Esophagus squamous epithelium (tissue), 5 donors: Measurements from ENCODE around the gene RYR3. TPM values are rescaled to one million over a fixed set of nuclear protein-coding genes. Genes with fewer than 3 reads are reported as not detected.
"Not testable (repeated sequence)": the region's sequence is repeated elsewhere in the genome, so short reads cannot be mapped to it uniquely, and the experiment has no call there.

Experiments used
- DNase-seq: peaks from one replicate; lab custom pipeline; 2025; lab: John Stamatoyannopoulos, UW
- H3K27ac ChIP-seq, 4 donors: fragments of 200-600 bp; sonication (generic); one replicate each; pipeline ENCODE4 v1.5.1; 2016 to 2019; ENCODE audit warnings: mild to moderate bottlenecking in 1 of 4
- H3K27me3 ChIP-seq, 4 donors: fragments of 200-600 bp; sonication (generic); 1 replicate in 3 of 4; 2 replicates in 1 of 4; pipeline versions ENCODE4 v1.5.1 to v1.6.0; 2017 to 2021; ENCODE audit warnings: antibody characterized with exemption in 1 of 4
- H3K36me3 ChIP-seq, 3 donors: fragments of 200-600 bp; sonication (generic); one replicate each; pipeline ENCODE4 v1.5.1; 2016 to 2019
- H3K4me1 ChIP-seq, 3 donors: fragments of 200-600 bp; sonication (generic); one replicate each; pipeline ENCODE4 v1.5.1; 2017 to 2019
- H3K4me3 ChIP-seq, 4 donors: fragments of 200-600 bp; sonication (generic); 1 replicate in 3 of 4; 2 replicates in 1 of 4; pipeline ENCODE4 v1.5.1; 2016 to 2019; ENCODE audit warnings: mild to moderate bottlenecking in 2 of 4, moderate library complexity in 1 of 4
- H3K9me3 ChIP-seq, 3 donors: fragments of 200-600 bp; sonication (generic); one replicate each; pipeline ENCODE4 v1.5.1; 2016 to 2019
- POLR2A ChIP-seq, 4 donors: fragments of 450-650 bp; IDR thresholded peaks; one replicate each; pipeline ENCODE4 v1.6.1; 2017; ENCODE audit warnings: antibody characterized with exemption in 4 of 4, mild to moderate bottlenecking in 4 of 4, moderate library complexity in 3 of 4
- WGBS, 2 donors: methylation state at CpG; one replicate each; pipeline ENCODE4 v1.1.5; 2018; 5-methylcytosine and 5-hydroxymethylcytosine counted together
- intact Hi-C: fragments of 100-400 bp; cut with DNase I; formaldehyde crosslinking; loops from one replicate; pipeline ENCODE4 v1.15.0; 2022
- total RNA-seq, 4 donors: library from RNA; depleted of rRNA; stranded (reverse); fragments of >200 nt; gene quantifications; one replicate each; pipeline ENCODE4 v1.1.0, GENCODE V29; 2016
- TF ChIP-seq, protein P1 (sequence below), 6 experiments: fragments of 450-650 bp in 4 of 6; fragments of 200-600 bp in 2 of 6; sonication (generic) in 2 of 6; IDR thresholded peaks; one replicate each; pipeline ENCODE4 v1.5.1; 2016 to 2019; ENCODE audit warnings: antibody characterized with exemption in 6 of 6, mild to moderate bottlenecking in 4 of 6, moderate library complexity in 4 of 6
- donor health status: DM: yes; HTN: yes; CAD: no.

Gene RYR3
- total RNA-seq, 4 donors from 2014 or later: 0.15 to 4.2 (median 0.43) TPM

DNA sequence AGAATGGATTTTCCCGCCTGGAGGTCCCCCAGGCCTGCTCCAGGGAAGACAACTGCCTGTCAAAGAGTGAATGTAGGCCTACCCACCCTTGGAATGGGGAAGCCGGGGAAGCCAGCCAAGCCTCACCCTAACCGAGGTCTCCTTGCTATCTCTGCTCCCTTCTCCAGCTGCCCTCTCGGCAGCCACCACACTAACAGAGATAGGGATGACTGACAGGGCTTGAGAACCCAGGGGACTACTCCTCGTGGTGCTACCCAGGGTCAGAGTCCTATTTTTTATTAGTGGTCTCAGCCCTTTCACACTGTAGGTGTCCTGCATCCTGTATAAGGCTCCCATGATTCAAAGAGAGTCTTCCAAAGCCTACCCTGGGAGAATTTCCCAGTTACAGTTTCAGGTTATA is 496.9 kb downstream of the RYR3 start:
- no peaks in the 10 kb centered on the region for H3K9me3 ChIP-seq
- TF ChIP-seq, protein P1, sequence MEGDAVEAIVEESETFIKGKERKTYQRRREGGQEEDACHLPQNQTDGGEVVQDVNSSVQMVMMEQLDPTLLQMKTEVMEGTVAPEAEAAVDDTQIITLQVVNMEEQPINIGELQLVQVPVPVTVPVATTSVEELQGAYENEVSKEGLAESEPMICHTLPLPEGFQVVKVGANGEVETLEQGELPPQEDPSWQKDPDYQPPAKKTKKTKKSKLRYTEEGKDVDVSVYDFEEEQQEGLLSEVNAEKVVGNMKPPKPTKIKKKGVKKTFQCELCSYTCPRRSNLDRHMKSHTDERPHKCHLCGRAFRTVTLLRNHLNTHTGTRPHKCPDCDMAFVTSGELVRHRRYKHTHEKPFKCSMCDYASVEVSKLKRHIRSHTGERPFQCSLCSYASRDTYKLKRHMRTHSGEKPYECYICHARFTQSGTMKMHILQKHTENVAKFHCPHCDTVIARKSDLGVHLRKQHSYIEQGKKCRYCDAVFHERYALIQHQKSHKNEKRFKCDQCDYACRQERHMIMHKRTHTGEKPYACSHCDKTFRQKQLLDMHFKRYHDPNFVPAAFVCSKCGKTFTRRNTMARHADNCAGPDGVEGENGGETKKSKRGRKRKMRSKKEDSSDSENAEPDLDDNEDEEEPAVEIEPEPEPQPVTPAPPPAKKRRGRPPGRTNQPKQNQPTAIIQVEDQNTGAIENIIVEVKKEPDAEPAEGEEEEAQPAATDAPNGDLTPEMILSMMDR (IDR thresholded peaks at IDR 0.05): no peak
- TF ChIP-seq POLR2A (IDR thresholded peaks at IDR 0.05): no peak
- H3K4me1 ChIP-seq: no peaks in the 10 kb centered on the region
- no peaks in the 10 kb centered on the region for H3K36me3 ChIP-seq
- WGBS, 2 donors: 43 to 64% methylated on average over 1 to 3 of the region's 5 CpGs
- DNase-seq: no peak
- intact Hi-C loops: no loop called here
- peaks cover 0 to 4% (median 0%) of the 10 kb centered on the region in 4 donors for H3K27me3 ChIP-seq
- H3K4me3 ChIP-seq: no peak overlapping the region
- no peak overlapping the region for H3K27ac ChIP-seq

DNA sequence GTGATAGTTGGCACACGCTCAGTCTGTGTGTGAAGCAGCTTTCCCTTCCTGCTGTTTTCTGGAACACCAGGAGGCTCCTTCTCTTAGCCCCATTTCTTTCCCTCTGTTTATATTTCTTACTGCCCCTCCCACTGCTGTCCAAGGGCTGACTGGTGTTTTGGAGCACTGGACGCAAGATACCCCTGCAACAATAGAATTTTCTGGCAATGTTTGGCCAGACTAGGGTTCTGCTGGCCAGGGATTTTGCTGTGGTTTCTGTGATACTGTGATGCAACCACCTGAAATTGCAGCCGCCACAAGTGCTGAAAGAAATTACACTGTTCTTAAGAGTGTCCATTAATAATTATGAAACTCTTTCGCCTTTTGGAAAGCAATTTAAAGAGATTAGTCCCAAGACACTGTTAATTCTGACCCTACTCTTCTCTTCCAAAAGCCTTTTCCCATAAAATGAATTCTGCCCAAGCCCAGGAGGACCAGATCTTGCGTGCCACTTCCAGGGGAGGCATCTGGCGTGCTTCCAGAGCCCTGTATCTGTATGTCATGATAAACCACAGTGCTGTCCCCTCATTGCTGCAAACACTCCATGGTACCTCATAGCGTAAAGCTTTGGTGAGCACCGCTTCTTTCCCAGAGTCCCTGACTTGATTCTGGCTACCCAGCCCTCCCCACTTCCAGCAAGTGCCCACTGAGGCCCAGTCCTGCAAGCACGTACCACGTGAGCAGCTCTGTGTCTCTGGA is 498.1 kb downstream of the RYR3 start:
- Histone ChIP-seq H3K4me1 (no peaks in the 10 kb centered on the region), H3K27ac (no peak overlapping the region), H3K27me3 (peaks cover 0 to 4% (median 0%) of the 10 kb centered on the region in 4 donors), H3K9me3 (no peaks in the 10 kb centered on the region), H3K36me3 (no peaks in the 10 kb centered on the region), H3K4me3 (no peak overlapping the region)
- TF ChIP-seq POLR2A (IDR thresholded peaks at IDR 0.05): no peak
- TF ChIP-seq, protein P1 (IDR thresholded peaks at IDR 0.05): no peak
- 76% methylated on average over 10 of the region's 10 CpGs for WGBS, 2 donors
- no peak for DNase-seq
- intact Hi-C loops: no loop called here

DNA sequence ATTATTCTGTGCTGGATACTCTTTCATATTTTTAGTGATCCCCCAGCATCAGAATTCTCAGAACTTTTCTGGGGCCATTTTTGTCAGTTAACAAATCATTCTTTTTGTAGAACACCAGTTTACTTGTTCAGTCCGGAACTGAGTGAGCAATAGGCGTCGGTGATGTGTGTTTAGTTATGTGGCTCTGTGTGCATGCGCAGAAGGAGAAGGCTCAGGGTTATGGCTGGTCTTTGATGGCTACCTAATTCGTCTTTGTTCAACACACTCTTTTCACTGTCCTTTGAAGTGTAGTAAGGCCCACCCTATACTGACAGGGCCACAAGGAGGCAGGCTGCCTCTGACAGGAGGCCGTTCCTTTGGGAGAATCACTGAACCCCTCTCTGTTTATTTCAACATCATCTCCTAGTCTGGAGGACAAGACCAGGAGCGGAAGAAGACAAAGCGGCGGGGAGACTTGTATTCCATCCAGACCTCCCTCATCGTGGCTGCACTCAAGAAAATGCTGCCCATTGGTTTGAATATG is 499.4 kb downstream of the RYR3 start:
- no peak overlapping the region for H3K4me3 ChIP-seq
- H3K36me3 ChIP-seq: no peaks in the 10 kb centered on the region
- no peaks in the 10 kb centered on the region for H3K4me1 ChIP-seq
- no peaks in the 10 kb centered on the region for H3K9me3 ChIP-seq
- 80 to 90% methylated on average over 6 to 10 of the region's 10 CpGs for WGBS, 2 donors
- H3K27ac ChIP-seq: no peak overlapping the region
- H3K27me3 ChIP-seq: peaks cover 0 to 4% (median 0%) of the 10 kb centered on the region in 4 donors
- no peak for TF ChIP-seq POLR2A (IDR thresholded peaks at IDR 0.05)
- TF ChIP-seq, protein P1 (IDR thresholded peaks at IDR 0.05): no peak
- intact Hi-C loops: no loop called here
- DNase-seq: no peak

DNA sequence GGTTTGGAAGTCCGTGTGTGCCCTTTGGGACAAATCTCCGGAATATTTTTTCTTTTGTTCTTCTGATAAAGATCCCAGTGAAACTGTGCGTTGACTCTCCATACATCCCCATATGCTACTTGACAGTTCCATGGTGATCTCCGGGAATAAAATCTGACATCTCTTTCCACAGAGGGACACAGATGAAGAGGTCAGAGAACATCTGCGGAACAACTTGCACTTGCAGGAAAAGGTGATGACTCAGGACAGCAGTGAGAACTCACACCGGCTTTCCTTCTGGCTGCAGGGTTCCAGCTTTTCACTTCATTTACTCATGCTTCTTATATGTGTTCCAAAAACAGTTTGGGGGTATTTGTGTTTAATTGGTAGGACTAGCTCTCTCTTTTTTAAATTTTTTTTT is 500.0 kb downstream of the RYR3 start:
- WGBS, 2 donors: 73 to 79% methylated on average over 6 of the region's 6 CpGs
- Histone ChIP-seq H3K4me1 (no peaks in the 10 kb centered on the region), H3K36me3 (no peaks in the 10 kb centered on the region), H3K27me3 (peaks cover 0 to 11% (median 0%) of the 10 kb centered on the region in 4 donors), H3K4me3 (no peak overlapping the region), H3K9me3 (no peaks in the 10 kb centered on the region), H3K27ac (no peak overlapping the region)
- TF ChIP-seq POLR2A (IDR thresholded peaks at IDR 0.05): no peak
- TF ChIP-seq, protein P1 (IDR thresholded peaks at IDR 0.05): no peak
- DNase-seq: no peak
- intact Hi-C loops: no loop called here

DNA sequence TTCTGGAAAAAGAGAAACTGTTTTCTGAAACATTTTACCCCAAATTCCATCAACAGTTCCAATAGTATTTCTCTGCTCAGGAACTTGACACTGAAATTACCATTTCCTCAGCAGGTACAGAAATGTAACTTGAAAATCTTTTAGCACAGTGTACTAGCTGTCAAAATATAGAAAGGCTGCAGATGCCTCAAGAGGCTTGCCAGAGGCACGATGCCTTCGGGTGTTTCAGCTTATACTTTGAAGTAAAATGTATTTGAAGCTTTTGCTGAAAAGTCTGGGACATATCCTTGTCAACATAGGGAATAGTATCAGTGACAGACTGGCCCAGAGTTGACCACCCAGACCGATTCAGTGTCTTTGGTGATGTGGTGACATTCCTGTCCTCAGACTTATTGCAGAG is 503.1 kb downstream of the RYR3 start:
- TF ChIP-seq, protein P1 (IDR thresholded peaks at IDR 0.05): no peak
- TF ChIP-seq POLR2A (IDR thresholded peaks at IDR 0.05): no peak
- H3K27ac ChIP-seq: no peak overlapping the region
- no peaks in the 10 kb centered on the region for H3K36me3 ChIP-seq
- no peak for DNase-seq
- H3K4me1 ChIP-seq: no peaks in the 10 kb centered on the region
- H3K4me3 ChIP-seq: no peak overlapping the region
- H3K27me3 ChIP-seq: peaks cover 0 to 8% (median 0%) of the 10 kb centered on the region in 4 donors
- no peaks in the 10 kb centered on the region for H3K9me3 ChIP-seq
- intact Hi-C loops: no loop called here
- WGBS, 2 donors: 61 to 71% methylated on average over 3 of the region's 3 CpGs

DNA sequence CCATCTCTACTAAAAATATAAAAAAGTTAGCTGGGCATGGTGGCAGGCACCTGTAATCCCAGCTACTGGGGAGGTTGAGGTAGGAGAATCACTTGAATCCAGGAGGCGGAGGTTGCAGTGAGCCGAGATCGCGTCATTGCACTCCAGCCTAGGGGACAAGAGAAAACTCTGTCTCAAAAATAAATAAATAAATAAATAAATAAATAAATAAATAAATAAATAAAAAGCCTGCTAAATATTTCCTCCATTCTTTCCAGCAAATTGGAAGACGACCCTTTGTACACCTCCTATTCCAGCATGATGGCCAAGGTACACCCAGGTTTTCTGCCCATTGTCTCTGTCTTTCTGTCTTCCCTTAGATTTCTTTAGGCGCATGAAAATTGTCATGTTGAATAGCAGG is 508.7 kb downstream of the RYR3 start:
- H3K4me3 ChIP-seq, H3K36me3 ChIP-seq, H3K27ac ChIP-seq, intact Hi-C loops, DNase-seq, H3K9me3 ChIP-seq, H3K4me1 ChIP-seq, H3K27me3 ChIP-seq: not testable (repeated sequence)
- WGBS, 2 donors: 92 to 95% methylated on average over 6 of the region's 6 CpGs
